Hepatocyte (in vitro differentiated cells): ENCODE data around the gene TTC39A.

ENCODE experiments used
- EZH2 ChIP-seq: fragments of 200-600 bp; sonication (generic); IDR thresholded peaks from 2 replicates; pipeline ENCODE4 v1.6.1; 2016; ENCODE audit warnings: antibody characterized with exemption, mild to moderate bottlenecking, borderline replicate concordance
- EZH2phosphoT487 ChIP-seq: fragments of 200-600 bp; sonication (generic); IDR thresholded peaks from one replicate; pipeline ENCODE4 v1.6.1; 2018; ENCODE audit warnings: antibody characterized with exemption, mild to moderate bottlenecking, low read depth, moderate library complexity; ENCODE audit not compliant: unreplicated experiment, severe bottlenecking
- TF ChIP-seq, protein P1 (sequence below): fragments of 200-600 bp; sonication (generic); IDR thresholded peaks from 2 replicates; pipeline ENCODE4 v1.5.1; 2016; ENCODE audit warnings: antibody characterized with exemption, mild to moderate bottlenecking; ENCODE audit not compliant: poor library complexity

DNA sequence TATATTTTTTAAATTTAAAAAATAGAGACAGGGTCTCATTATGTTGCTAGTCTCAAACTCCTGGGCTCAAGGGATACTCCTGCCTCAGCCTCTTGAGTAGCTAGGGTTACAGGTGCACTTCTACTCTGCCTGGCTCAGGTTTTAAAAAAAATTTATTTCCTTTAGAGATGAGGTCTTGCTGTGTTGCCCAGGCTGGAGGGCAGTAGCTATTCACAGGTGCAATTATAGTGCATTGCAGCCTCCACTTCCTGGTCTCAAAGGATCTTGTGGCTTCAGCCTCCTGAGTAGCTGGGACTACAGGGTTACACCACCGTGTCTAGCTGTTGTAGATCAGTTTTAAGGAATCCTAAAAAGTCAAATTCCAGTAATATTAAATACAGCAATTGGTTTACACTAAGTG lies 89.2 kb downstream of the TTC39A start:
- TF ChIP-seq, protein P1, sequence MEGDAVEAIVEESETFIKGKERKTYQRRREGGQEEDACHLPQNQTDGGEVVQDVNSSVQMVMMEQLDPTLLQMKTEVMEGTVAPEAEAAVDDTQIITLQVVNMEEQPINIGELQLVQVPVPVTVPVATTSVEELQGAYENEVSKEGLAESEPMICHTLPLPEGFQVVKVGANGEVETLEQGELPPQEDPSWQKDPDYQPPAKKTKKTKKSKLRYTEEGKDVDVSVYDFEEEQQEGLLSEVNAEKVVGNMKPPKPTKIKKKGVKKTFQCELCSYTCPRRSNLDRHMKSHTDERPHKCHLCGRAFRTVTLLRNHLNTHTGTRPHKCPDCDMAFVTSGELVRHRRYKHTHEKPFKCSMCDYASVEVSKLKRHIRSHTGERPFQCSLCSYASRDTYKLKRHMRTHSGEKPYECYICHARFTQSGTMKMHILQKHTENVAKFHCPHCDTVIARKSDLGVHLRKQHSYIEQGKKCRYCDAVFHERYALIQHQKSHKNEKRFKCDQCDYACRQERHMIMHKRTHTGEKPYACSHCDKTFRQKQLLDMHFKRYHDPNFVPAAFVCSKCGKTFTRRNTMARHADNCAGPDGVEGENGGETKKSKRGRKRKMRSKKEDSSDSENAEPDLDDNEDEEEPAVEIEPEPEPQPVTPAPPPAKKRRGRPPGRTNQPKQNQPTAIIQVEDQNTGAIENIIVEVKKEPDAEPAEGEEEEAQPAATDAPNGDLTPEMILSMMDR, result no peak
- no peak for TF ChIP-seq EZH2
- TF ChIP-seq EZH2phosphoT487, result no peak
